ENCODE results near the gene IL12A.

IL12A gene

DNA sequence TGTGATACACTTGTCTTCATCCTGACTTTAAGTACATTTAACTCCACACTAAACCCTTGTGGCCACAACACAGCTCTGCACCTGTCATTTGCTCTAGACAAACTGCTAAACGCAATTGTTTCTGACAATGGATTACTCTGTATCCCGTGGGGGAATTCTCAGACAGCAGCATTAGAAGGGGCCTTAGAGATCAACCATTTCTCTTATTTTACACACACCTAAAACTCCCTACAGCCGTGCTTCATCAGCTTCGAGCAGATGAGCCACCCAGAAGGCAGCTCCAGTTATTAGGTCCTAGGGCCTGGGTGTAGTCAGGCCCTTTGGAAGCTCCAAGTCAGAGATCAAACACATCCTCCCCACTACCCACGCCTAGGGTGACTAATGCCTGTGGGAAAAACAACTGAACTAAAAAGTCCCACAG, 1.3 kb upstream of the IL12A start:
- no peak overlapping the region for H3K4me3 ChIP-seq
- H3K27ac ChIP-seq: no peak overlapping the region

DNA sequence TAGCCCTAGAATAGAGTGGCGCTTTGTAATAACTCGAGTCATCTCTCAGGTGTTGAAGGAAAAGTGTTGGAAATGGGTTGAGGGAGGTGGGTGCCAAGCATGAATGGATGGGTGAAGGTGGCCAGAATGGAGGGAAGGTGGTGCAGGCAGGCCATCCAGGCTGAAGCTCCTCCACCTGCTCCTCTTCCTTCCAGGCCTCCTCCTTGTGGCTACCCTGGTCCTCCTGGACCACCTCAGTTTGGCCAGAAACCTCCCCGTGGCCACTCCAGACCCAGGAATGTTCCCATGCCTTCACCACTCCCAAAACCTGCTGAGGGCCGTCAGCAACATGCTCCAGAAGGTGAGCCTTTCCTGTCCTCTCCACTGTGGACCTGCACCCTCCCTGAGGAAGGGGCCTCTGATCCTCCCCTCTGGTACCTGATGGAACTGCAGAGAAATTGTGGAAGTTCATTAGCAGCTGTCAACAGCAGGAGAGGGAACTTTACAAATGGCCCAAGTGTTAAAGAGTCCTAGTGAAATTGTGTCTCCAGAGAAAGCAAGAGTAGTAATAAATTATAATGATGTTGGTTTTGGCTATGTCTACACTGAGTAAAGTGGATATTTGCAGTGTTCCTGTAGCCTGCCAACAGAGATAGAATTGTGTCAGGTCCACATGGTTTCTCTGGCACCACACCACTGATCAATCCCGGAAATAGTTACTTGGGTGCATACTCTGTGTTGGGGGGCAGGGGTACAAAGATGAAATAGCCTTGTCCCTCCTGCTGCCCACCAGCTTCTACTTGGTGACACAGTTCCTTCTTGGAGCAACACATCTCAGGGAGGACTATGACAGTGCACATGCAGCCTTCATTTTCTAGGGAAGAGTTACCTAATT, 1.6 kb downstream of the IL12A start:
- Histone ChIP-seq H3K27ac (no peak overlapping the region), H3K4me3 (no peak overlapping the region)

- H3K27ac ChIP-seq: no peak overlapping the region
- no peak overlapping the region for H3K4me3 ChIP-seq
These were observed 3.0 kb downstream of the IL12A start for GRCh38 chr3:159991591-159991990.

DNA sequence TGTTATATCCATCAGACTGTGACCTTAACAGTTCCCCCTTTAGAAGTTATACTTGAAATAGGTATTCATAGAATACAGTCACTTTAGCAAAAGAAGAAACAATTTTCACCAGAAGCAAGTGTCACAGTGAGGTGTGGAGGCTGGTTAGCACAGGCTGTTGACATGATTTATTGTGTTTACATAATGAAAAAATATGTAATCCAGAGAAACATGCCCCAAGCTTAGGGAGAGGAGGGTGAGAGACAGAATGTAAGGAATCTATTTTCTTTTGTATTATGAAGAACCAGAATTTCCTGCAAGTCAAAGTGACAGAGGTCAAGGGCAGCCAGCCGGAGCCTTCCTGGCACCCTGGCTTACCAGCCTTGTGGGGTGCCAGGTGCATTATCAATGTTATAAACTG, 4.0 kb downstream of the IL12A start:
- H3K4me3 ChIP-seq: no peak overlapping the region

GRCh38 chr3:159994182-159994581, 5.5 kb downstream of the IL12A start:
- Histone ChIP-seq H3K27ac (no peak overlapping the region), H3K4me3 (no peak overlapping the region)

More for the DNA sequence above, 4.0 kb downstream of the IL12A start:
- no peak overlapping the region for H3K27ac ChIP-seq

DNA sequence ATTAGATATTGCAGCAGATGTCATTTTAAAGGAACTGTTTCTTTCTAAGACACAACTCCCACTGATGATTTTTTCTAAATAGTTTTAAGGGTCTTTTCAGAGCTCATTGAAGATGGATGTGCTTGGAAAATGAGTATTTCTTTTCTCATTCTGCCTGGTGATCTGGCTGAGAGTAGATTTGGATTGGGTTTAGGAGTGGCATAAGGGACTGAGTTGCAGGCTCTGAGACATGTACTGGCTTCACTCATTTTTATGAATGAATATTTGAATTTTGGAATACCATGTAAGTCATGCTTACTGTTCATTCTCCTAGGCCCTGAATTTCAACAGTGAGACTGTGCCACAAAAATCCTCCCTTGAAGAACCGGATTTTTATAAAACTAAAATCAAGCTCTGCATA, 6.5 kb downstream of the IL12A start:
- Histone ChIP-seq H3K4me3 (no peak overlapping the region), H3K27ac (no peak overlapping the region)

GRCh38 chr3:159996018-159996417, 7.4 kb downstream of the IL12A start:
- Histone ChIP-seq H3K4me3 (no peak overlapping the region), H3K27ac (no peak overlapping the region)

DNA sequence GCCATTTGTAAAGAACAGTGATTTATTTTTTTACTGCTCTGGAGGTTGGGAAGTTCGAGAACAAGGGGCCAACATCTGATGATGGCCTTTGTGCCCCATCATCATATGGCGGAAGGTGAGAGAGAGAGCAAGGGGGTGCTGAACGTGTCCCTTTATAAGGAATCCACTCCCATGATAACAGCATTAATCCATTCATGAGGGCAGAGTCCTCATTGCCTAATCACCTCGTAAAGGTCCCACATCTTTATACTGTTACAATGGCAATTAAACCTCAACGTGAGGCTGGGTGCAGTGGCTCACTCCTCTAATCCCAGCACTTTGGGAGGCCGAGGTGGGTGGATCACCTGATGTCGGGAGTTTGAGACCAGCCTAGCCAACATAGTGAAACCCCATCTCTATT, 8.3 kb downstream of the IL12A start:
- H3K4me3 ChIP-seq: no peak overlapping the region
- H3K27ac ChIP-seq: no peak overlapping the region

- Histone ChIP-seq H3K4me3 (no peak overlapping the region), H3K27ac (no peak overlapping the region)
These were observed 12.6 kb downstream of the IL12A start for GRCh38 chr3:160001148-160001760.

DNA sequence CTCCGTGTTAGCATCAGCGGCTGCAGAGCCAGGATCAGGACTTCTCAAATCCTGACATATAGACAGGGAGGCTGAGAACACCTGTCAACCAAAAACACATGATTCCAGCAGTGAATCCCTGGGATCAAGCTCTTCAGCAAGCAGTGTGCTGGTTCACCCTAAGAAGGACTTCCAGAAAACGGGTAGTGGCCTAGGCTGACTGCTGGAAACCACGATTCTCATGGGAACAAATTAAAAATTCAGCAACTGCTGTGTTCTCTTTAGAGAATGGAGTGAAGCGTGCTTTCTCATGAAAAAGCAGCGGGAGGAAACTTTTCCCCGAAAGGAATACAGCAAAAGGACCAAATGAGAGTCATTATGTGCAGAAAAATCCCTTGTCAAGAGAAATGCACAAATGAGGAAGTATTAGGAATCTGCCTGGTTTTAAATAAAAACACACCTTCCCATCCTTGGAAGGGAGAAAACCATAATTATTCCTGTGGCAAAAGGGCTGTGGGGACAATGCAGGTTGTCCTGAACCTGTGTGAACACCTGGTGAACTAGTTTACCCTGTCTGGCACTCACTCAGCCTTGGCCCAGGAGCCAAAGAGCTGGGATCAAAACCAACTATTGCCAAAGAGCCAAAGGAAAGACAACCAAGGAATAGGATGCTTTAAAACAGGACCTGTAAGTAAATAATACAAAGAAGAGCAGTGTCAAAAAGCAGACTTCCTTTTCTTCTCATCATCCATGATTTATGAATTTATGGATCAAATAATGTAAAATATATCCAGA, 13.4 kb downstream of the IL12A start:
- no peak overlapping the region for H3K27ac ChIP-seq
- H3K4me3 ChIP-seq: no peak overlapping the region

- H3K27ac ChIP-seq: no peak overlapping the region
These were observed 15.0 kb downstream of the IL12A start for GRCh38 chr3:160003520-160004128.

DNA sequence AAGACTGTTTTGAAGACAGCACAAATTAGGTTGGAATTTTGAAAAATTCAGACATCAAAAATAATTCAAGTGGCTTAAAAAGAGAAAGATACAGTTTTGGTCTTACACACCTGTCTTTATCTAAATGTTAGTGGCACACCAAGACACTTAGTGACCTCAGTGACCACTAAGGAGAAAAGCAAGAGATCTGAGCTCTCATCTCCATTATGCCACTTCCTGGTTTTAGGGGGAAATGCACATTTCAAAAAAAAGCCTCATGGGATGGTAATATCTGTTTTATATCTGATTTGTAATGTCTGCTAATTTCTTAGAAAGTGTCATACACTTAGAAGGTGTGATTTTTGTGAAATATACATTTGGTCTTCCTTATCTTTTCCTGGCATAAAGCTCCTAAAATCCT, 16.4 kb downstream of the IL12A start:
- Histone ChIP-seq H3K27ac (no peak overlapping the region), H3K4me3 (no peak overlapping the region)

More at GRCh38 chr3:160003520-160004128, 15.0 kb downstream of the IL12A start:
- no peak overlapping the region for H3K4me3 ChIP-seq

- no peak overlapping the region for H3K27ac ChIP-seq
These were observed 17.9 kb downstream of the IL12A start for GRCh38 chr3:160006282-160007163.

GRCh38 chr3:160008961-160009360, 20.3 kb downstream of the IL12A start:
- no peak overlapping the region for H3K4me3 ChIP-seq
- H3K27ac ChIP-seq: no peak overlapping the region

More at GRCh38 chr3:160006282-160007163, 17.9 kb downstream of the IL12A start:
- no peak overlapping the region for H3K4me3 ChIP-seq

- no peak overlapping the region for H3K27ac ChIP-seq
- no peak overlapping the region for H3K4me3 ChIP-seq
These were observed 20.9 kb downstream of the IL12A start for GRCh38 chr3:160009525-160009924.

DNA sequence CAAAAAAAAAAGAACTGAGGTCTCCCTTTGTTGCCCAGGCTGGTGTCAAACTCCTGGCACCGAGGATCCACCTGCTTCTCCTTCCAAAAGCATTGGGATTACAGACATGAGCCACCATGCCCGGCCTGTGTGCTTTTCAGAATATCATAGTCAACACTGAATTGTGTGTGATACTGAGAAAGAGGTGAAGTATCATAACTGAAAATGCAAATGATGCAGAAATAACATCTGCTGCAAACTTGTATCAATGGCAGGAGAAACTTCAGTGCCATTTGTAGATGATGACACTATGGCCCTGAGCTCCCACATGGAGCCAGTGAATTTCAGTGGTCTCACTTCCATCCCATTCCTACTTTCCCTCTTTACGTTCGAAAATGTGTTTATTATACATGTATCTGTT, 21.9 kb downstream of the IL12A start:
- H3K27ac ChIP-seq: no peak overlapping the region
- no peak overlapping the region for H3K4me3 ChIP-seq

DNA sequence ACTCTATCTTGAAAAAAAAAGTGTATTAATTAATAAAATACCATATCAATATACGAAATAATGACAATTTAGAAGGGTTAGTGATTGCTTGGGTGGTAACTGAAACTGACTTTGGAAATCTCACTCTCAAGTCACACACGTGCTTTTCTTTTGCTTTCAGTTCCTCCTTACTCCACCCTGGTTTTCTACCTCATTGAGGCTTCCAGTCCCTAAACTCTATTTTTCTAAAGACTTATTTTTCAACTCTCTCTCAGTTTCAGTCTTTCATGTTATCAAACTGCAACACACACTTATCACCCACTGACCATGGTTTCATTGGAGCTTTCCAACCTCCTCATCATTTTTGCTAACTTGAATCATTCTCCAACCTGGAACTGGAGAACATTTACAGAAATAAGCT, 23.5 kb downstream of the IL12A start:
- H3K4me3 ChIP-seq: no peak overlapping the region
- H3K27ac ChIP-seq: no peak overlapping the region

GRCh38 chr3:160016972-160017371, 28.3 kb downstream of the IL12A start:
- H3K27ac ChIP-seq: no peak overlapping the region

GRCh38 chr3:160018959-160019358, 30.3 kb downstream of the IL12A start:
- Histone ChIP-seq H3K4me3 (no peak overlapping the region), H3K27ac (no peak overlapping the region)

More at GRCh38 chr3:160016972-160017371, 28.3 kb downstream of the IL12A start:
- no peak overlapping the region for H3K4me3 ChIP-seq
